Astrocyte (in vitro differentiated cells and primary cell): ENCODE data around the gene KRT82.

Experiments
- CTCF ChIP-seq: IDR thresholded peaks from 2 replicates; pipeline ENCODE4 v1.5.1; 2011; ENCODE audit warnings: low read depth, mild to moderate bottlenecking, inconsistent platforms, low read length, moderate library complexity; ENCODE audit not compliant: insufficient read depth
- EZH2 ChIP-seq: IDR thresholded peaks from 2 replicates; pipeline ENCODE4 v1.6.1; 2012; ENCODE audit warnings: mild to moderate bottlenecking, low read length, inconsistent platforms; ENCODE audit not compliant: insufficient read depth

GRCh38 chr12:52382854-52383253, 23.3 kb downstream of the KRT82 start:
- no peak for TF ChIP-seq CTCF
- TF ChIP-seq EZH2 = no peak
